ENCODE data around the gene AFAP1L1.

Gene AFAP1L1

DNA sequence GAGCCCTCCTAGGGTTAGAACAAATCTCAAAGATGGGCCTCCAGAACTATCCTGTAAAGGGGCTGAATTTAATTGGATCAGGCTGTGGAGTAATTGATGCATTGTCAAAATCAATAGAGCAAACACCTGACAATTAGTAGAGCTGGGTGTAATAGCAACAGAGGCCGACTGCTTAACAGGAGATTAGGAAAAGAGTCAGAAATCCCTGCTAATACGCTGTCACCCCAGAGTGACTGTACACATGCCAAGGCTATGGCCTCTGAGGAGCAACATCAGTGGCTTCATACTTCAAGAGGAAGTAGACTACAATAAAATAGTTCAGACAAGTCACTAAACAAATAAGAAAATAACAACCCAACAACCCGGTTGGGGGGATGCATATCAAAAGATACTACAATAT, 55.0 kb downstream of the AFAP1L1 start:
- TF ChIP-seq, protein P1, sequence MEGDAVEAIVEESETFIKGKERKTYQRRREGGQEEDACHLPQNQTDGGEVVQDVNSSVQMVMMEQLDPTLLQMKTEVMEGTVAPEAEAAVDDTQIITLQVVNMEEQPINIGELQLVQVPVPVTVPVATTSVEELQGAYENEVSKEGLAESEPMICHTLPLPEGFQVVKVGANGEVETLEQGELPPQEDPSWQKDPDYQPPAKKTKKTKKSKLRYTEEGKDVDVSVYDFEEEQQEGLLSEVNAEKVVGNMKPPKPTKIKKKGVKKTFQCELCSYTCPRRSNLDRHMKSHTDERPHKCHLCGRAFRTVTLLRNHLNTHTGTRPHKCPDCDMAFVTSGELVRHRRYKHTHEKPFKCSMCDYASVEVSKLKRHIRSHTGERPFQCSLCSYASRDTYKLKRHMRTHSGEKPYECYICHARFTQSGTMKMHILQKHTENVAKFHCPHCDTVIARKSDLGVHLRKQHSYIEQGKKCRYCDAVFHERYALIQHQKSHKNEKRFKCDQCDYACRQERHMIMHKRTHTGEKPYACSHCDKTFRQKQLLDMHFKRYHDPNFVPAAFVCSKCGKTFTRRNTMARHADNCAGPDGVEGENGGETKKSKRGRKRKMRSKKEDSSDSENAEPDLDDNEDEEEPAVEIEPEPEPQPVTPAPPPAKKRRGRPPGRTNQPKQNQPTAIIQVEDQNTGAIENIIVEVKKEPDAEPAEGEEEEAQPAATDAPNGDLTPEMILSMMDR (IDR thresholded peaks at IDR 0.05; ENCODE audit: borderline replicate concordance, insufficient read depth, low read depth, low read length): no peak
- H3K4me3 ChIP-seq (ENCODE audit: low read depth, low read length): no peak overlapping the region

DNA sequence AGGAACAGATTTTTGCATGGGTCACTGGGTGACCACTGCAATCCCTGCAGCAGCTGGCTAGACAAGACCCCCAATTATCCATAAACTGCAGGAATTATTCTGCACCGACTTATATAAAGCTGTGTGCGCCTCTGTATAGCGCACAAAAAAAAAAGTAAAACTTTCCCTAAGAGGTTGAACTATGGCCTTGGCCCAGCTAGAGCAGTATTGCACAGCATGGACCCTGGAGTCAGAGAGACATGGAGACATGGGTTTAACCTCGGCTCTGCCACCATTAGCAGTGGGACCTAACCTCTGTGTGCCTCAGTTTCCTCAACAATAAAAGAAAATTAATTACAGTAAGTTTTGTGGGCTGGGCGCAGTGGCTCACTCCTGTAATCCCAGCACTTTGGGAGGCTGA, 56.5 kb downstream of the AFAP1L1 start:
- TF ChIP-seq, protein P1 (IDR thresholded peaks at IDR 0.05; ENCODE audit: borderline replicate concordance, insufficient read depth, low read depth, low read length): no peak
- no peak overlapping the region for H3K4me3 ChIP-seq (ENCODE audit: low read depth, low read length)

DNA sequence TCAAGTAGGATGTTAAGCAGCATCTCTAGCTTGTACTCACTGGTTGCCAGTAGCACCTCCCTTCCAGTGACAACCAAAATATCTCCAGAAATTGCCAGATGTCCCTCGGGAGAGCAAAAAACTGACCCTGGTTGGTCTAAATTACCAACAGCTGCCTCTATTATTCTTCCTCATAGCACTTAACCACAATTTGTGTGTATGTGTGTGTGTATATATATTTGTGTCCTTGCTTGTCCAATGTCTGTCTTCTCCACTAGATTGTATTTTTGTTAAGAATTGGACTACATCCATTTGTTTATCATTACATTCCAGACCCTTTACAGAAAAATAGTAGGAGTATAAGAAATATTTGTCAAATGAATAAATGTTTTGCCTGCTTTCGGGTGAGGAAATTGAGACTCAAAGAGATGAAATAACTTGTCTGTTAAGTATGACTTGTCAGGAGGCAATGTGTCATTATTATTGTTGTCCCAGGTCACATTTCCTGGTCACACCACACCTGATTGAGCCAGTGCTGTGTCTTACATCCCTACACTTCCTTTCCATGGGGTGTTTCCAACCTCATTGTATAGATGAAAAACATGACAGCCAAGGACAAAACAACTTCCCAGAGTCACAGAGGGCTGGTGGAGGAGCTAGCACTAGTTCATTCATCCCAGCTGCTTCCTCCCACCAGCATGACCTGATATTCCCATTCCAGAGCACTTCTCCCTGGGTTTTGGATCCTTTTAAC, 62.2 kb downstream of the AFAP1L1 start:
- no peak overlapping the region for H3K4me3 ChIP-seq (ENCODE audit: low read depth, low read length)
- TF ChIP-seq, protein P1 (IDR thresholded peaks at IDR 0.05; ENCODE audit: borderline replicate concordance, insufficient read depth, low read depth, low read length): no peak

DNA sequence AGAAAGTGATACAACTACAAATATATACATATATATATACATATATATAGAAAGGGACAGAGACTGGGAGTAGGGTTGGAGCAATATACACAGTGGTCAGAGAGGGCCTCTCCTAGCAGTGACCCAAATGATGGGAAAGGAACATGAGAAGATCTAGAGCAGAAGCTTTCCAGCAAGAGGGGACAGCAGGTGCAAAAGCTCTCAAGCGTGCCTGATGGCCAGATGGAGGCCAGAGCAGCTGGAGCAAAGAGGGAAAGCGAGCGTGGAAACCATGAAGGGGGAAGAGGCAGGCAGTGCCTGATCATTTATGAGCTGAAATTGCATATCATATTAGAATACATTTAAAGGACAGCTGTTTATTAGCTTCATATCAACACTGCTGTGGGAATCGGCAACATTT, 66.1 kb downstream of the AFAP1L1 start:
- H3K4me3 ChIP-seq (ENCODE audit: low read depth, low read length): no peak overlapping the region
- TF ChIP-seq, protein P1 (IDR thresholded peaks at IDR 0.05; ENCODE audit: borderline replicate concordance, insufficient read depth, low read depth, low read length): no peak

DNA sequence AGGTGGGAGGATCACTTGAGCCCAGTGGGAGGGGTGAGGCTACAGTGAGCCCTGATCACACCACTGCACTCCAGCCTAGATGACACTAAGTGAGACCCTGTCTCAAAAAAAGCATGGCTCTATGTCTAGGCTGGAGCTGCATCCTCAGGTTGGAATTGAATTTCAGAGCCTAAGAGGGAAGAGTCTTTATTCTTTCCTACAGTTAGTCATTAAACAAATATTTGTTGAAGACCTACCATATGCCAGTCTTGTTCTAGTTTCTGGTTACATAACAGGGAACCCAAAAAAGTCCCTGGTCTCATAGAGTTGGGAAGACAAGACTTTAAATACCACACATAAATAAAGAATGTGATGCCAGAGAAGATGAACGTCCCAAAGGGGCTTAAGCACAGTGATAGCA, 66.7 kb downstream of the AFAP1L1 start:
- H3K4me3 ChIP-seq (ENCODE audit: low read depth, low read length): no peak overlapping the region
- TF ChIP-seq, protein P1 (IDR thresholded peaks at IDR 0.05; ENCODE audit: borderline replicate concordance, insufficient read depth, low read depth, low read length): no peak

DNA sequence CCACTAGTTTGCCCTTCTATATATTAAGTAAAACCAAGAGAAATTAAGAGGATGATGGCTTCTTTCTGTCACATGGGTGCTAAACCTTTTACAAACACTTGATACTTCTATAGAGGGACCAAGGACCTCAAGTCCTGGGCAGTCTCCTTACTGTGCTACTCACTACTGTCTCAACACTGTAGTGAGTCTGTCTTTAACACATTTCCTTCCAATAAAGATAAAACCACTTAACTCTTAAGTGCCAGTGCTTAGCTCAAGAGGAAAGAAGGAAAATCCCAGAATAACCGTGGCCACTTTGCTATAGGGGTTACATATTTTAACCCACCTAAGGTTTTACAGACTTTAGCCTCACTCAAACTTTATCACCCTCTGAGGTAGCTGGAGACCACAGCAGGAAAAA, 69.3 kb downstream of the AFAP1L1 start:
- TF ChIP-seq, protein P1 (IDR thresholded peaks at IDR 0.05; ENCODE audit: borderline replicate concordance, insufficient read depth, low read depth, low read length): no peak

DNA sequence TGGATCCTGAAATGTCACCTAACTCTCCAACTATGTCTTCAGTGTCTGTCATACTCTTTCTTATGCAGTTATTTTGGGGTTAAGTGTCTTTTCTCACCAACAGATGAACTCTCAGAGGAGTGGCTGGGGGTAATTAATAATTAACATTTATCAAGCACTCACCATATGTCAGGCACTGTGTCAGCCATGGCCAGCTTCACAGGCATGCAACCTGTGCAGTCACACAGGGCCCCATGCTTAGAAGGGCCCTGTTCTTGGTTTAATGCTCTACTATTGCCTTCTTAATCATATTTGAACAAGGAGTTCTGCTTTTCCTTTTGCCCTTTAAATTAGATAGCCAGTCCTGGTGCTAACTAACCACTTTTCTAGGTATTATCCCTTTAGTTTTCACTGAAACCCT, 70.2 kb downstream of the AFAP1L1 start:
- TF ChIP-seq, protein P1 (IDR thresholded peaks at IDR 0.05; ENCODE audit: borderline replicate concordance, insufficient read depth, low read depth, low read length): no peak
- no peak overlapping the region for H3K4me3 ChIP-seq (ENCODE audit: low read depth, low read length)

More for the DNA sequence above, 69.3 kb downstream of the AFAP1L1 start:
- no peak overlapping the region for H3K4me3 ChIP-seq (ENCODE audit: low read depth, low read length)
